Upper lobe of left lung (tissue), 6 donors: ENCODE measurements around the gene RELL1. TPM values are rescaled to one million over a fixed set of nuclear protein-coding genes. Genes with fewer than 3 reads are reported as not detected.

ENCODE experiments used
- ATAC-seq, 2 donors: fragments of 200-7000 bp; cut with Tn5 transposase; one replicate each; pipeline ENCODE4 v1.9.1; 2022; ENCODE audit warnings: mild to moderate bottlenecking in 2 of 2, moderate library complexity in 2 of 2; ENCODE audit not compliant: low FRiP score in 2 of 2
- DNase-seq, 2 donors: peaks; one replicate each; pipeline ENCODE4 v3.0.0-alpha.2; 2019 to 2020
- H3K27ac ChIP-seq, 4 donors: fragments of 200-600 bp; sonication (generic); one replicate each; pipeline ENCODE4 v1.5.1; 2016 to 2019
- H3K27me3 ChIP-seq, 4 donors: fragments of 200-600 bp; sonication (generic); one replicate each; pipeline ENCODE4 v1.5.1; 2017 to 2019
- H3K36me3 ChIP-seq, 4 donors: fragments of 200-600 bp; sonication (generic); one replicate each; pipeline ENCODE4 v1.5.1; 2016 to 2019
- H3K4me1 ChIP-seq, 4 donors: fragments of 200-600 bp; sonication (generic); one replicate each; pipeline ENCODE4 v1.5.1; 2018 to 2019
- H3K4me3 ChIP-seq, 4 donors: fragments of 200-600 bp; sonication (generic); one replicate each; pipeline ENCODE4 v1.5.1; 2017 to 2019; ENCODE audit warnings: mild to moderate bottlenecking in 2 of 4, moderate library complexity in 1 of 4
- H3K9me3 ChIP-seq, 4 donors: fragments of 200-600 bp; sonication (generic); one replicate each; pipeline ENCODE4 v1.5.1; 2018 to 2019
- EP300 ChIP-seq, 4 donors: sonication (generic); formaldehyde crosslinking; IDR thresholded peaks; one replicate each; pipeline ENCODE4 v1.5.1; 2017; ENCODE audit warnings: antibody characterized with exemption in 4 of 4, control low read depth in 2 of 4
- POLR2A ChIP-seq, 4 donors: fragments of 450-650 bp; IDR thresholded peaks; one replicate each; pipeline ENCODE4 v1.5.1; 2016 to 2017; ENCODE audit warnings: antibody characterized with exemption in 4 of 4, mild to moderate bottlenecking in 2 of 4
- POLR2AphosphoS5 ChIP-seq, 2 donors: sonication (generic); formaldehyde crosslinking; IDR thresholded peaks; one replicate each; pipeline ENCODE4 v1.5.1; 2017; ENCODE audit warnings: antibody characterized with exemption in 2 of 2
- WGBS, 2 donors: methylation state at CpG; one replicate each; pipeline ENCODE4 v1.1.5; 2017 to 2018; 5-methylcytosine and 5-hydroxymethylcytosine counted together
- total RNA-seq, 6 donors: library from RNA; depleted of rRNA in 4 of 6; stranded (reverse); fragments of >200 nt in 4 of 6; gene quantifications; one replicate each; pipeline versions ENCODE4 v1.1.0 to v1.2.1, GENCODE V29; 2016 to 2021
- TF ChIP-seq, protein P1 (sequence below), 6 experiments: fragments of 450-650 bp in 4 of 6; fragments of 200-600 bp in 2 of 6; sonication (generic) in 2 of 6; IDR thresholded peaks; one replicate each; pipeline ENCODE4 v1.5.1; 2016 to 2019; ENCODE audit warnings: antibody characterized with exemption in 6 of 6
- donor health status: DM: no; HTN: no; CAD: no; lungs with moderate emphysema.
- donor health status: DM: no; HTN: yes; CAD: no; lungs with severe emphysema.

Gene RELL1
- total RNA-seq, 6 donors from 2014 or later: 21.2 to 58.8 (median 40.7) TPM

DNA sequence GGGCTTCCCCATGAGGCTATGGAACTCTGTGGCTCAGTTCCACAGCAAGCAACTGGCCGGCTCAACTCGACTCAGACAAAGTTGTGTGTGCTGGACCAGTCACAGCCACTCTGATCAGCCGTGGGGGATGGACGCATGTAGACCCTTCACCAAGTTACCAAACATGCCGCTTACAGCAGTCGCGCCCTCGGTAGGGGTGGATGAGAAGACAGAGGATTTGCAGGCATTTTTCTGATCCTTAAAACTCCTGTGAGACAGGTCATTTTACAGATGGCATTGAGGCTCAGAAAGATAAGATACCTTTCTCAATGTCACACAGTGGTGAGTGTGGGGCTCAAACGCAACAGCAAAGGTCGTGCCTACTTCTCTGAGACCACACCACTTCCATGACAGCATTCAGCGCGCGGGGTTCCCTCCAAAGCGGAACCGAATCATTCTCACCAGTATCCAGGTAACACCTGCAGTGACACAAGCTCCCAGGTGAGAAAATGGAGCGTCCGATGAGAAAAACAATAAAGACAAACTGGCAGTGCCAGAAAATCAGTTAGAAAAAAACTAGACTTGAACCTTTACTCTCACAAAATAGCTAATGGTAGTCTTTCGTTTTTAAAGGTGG is 83.6 kb downstream of the RELL1 start:
- no peaks in the 10 kb centered on the region for H3K36me3 ChIP-seq
- H3K9me3 ChIP-seq: no peaks in the 10 kb centered on the region
- no peaks in the 10 kb centered on the region for H3K27me3 ChIP-seq
- DNase-seq (no peak), ATAC-seq (peak in 1 of 2 donors; percentile 11)
- H3K27ac ChIP-seq: no peak overlapping the region
- TF ChIP-seq POLR2AphosphoS5 (IDR thresholded peaks at IDR 0.05) (no peak), POLR2A (IDR thresholded peaks at IDR 0.05) (no peak), EP300 (IDR thresholded peaks at IDR 0.05) (no peak)
- TF ChIP-seq, protein P1, sequence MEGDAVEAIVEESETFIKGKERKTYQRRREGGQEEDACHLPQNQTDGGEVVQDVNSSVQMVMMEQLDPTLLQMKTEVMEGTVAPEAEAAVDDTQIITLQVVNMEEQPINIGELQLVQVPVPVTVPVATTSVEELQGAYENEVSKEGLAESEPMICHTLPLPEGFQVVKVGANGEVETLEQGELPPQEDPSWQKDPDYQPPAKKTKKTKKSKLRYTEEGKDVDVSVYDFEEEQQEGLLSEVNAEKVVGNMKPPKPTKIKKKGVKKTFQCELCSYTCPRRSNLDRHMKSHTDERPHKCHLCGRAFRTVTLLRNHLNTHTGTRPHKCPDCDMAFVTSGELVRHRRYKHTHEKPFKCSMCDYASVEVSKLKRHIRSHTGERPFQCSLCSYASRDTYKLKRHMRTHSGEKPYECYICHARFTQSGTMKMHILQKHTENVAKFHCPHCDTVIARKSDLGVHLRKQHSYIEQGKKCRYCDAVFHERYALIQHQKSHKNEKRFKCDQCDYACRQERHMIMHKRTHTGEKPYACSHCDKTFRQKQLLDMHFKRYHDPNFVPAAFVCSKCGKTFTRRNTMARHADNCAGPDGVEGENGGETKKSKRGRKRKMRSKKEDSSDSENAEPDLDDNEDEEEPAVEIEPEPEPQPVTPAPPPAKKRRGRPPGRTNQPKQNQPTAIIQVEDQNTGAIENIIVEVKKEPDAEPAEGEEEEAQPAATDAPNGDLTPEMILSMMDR (IDR thresholded peaks at IDR 0.05): no peak
- WGBS, 2 donors: 69 to 74% methylated on average over 18 of the region's 18 CpGs
- no peak overlapping the region for H3K4me3 ChIP-seq
- peaks cover 0 to 8% (median 4%) of the 10 kb centered on the region in 4 donors for H3K4me1 ChIP-seq

DNA sequence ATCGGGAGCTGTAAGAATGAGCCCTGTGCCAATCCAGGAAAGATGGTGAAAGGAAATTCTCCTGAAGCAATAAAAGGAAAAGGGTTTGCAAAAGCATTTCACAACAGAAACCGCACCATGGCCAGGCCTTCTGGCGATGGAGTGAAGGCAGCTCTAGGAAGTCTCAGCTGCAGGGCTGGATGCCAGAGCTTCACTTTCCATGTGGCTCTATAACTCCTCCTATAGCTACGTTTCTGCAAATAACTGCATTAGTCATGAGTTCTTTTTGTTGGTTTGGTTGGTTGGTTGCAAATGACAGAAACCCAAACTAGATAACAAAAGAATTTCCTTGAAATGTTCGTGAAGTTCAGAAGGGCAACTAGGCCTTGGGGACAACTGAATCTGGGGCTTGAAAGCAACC is 84.6 kb downstream of the RELL1 start:
- no peaks in the 10 kb centered on the region for H3K36me3 ChIP-seq
- DNase-seq: no peak
- H3K27ac ChIP-seq: no peak overlapping the region
- peaks cover 0 to 8% (median 4%) of the 10 kb centered on the region in 4 donors for H3K4me1 ChIP-seq
- ATAC-seq: no peak
- H3K4me3 ChIP-seq: no peak overlapping the region
- H3K9me3 ChIP-seq: no peaks in the 10 kb centered on the region
- TF ChIP-seq POLR2AphosphoS5 (IDR thresholded peaks at IDR 0.05) (no peak), POLR2A (IDR thresholded peaks at IDR 0.05) (no peak), EP300 (IDR thresholded peaks at IDR 0.05) (no peak)
- TF ChIP-seq, protein P1 (IDR thresholded peaks at IDR 0.05): no peak
- WGBS, 2 donors: 53 to 61% methylated on average over 5 of the region's 5 CpGs
- H3K27me3 ChIP-seq: no peaks in the 10 kb centered on the region

DNA sequence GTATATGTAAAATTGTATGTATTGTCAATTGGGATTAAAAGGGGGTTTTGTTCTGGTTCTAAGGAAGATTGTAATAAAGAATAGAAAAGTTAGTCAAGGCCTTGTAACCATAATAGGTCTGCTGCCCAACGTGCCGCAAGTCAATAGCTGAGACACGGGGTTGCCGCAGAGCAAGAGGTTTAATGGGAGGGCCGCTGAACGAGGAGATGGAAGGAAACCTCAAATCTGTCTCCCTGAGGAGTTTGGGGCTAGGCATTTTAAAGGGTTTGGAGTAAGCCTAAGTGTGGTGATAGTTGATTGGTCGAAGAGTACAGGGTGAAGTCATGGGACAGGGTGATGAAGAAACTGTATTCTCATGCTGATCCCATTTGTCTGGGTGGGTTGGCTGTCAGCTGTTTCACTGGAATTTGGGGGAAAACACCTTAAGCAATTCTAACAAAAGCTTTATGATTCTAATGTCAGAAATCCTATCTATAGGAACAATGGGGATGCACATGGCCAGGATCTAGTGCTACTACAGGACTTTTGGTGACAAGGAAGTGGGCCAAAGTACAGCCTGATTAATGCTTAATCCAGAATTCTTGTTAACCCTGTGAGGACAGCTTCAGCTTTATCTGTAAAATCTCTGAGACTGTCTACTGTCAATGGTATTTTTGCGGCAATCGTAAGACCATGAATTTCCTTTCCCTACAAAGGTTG is 86.9 kb downstream of the RELL1 start:
- H3K27ac ChIP-seq: no peak overlapping the region
- no peaks in the 10 kb centered on the region for H3K27me3 ChIP-seq
- H3K4me3 ChIP-seq: no peak overlapping the region
- DNase-seq (no peak), ATAC-seq (no peak)
- no peaks in the 10 kb centered on the region for H3K36me3 ChIP-seq
- no peak for TF ChIP-seq POLR2AphosphoS5 (IDR thresholded peaks at IDR 0.05)
- TF ChIP-seq, protein P1 (IDR thresholded peaks at IDR 0.05): no peak
- TF ChIP-seq EP300 (IDR thresholded peaks at IDR 0.05): no peak
- no peak for TF ChIP-seq POLR2A (IDR thresholded peaks at IDR 0.05)
- 74 to 90% methylated on average over 8 of the region's 9 CpGs for WGBS, 2 donors
- peaks cover 0 to 8% (median 4%) of the 10 kb centered on the region in 4 donors for H3K4me1 ChIP-seq
- H3K9me3 ChIP-seq: no peaks in the 10 kb centered on the region

DNA sequence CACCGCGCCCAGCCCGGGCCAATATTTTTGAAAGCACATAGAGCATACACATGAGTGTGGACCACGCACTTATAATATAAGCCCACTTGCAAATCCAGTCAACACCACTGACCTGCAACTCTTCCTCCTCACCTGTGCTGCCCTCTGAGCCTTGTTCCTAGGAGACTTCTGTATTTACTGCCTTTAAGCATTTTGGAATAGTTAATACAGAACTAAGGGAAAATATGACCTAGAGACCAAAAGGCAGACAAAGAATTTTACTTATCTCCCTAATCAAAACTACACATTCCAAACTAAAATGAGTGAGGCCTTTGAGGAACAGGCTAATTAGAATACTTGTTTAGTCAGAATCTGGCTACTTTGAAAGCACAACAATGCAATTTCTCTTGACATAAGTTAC is 89.1 kb downstream of the RELL1 start:
- 93 to 100% methylated on average over 4 of the region's 4 CpGs for WGBS, 2 donors
- ATAC-seq (no peak), DNase-seq (no peak)
- TF ChIP-seq, protein P1 (IDR thresholded peaks at IDR 0.05): no peak
- TF ChIP-seq POLR2AphosphoS5 (IDR thresholded peaks at IDR 0.05) (no peak), POLR2A (IDR thresholded peaks at IDR 0.05) (no peak), EP300 (IDR thresholded peaks at IDR 0.05) (no peak)
- H3K9me3 ChIP-seq: no peaks in the 10 kb centered on the region
- no peak overlapping the region for H3K4me3 ChIP-seq
- no peaks in the 10 kb centered on the region for H3K36me3 ChIP-seq
- no peaks in the 10 kb centered on the region for H3K27me3 ChIP-seq
- H3K4me1 ChIP-seq: no peaks in the 10 kb centered on the region
- no peak overlapping the region for H3K27ac ChIP-seq
